Esophagus (tissue), 2 donors: ENCODE results near the gene SLC6A2. TPM values are rescaled to one million over a fixed set of nuclear protein-coding genes. Genes with fewer than 3 reads are reported as not detected.

Source experiments
- H3K27ac ChIP-seq, 2 donors: one replicate each; pipeline ENCODE4 v1.5.1; 2013; ENCODE audit warnings: low read depth in 2 of 2, mild to moderate bottlenecking in 2 of 2, inconsistent platforms in 1 of 2, low read length in 1 of 2, moderate library complexity in 1 of 2
- H3K27me3 ChIP-seq, 2 donors: one replicate each; pipeline ENCODE4 v1.6.1; 2013; ENCODE audit warnings: low read length in 2 of 2, control low read depth in 1 of 2, mild to moderate bottlenecking in 1 of 2; ENCODE audit not compliant: insufficient read depth in 2 of 2, control insufficient read depth in 1 of 2
- H3K36me3 ChIP-seq, 2 donors: one replicate each; pipeline ENCODE4 v1.6.1; 2013; ENCODE audit warnings: low read length in 1 of 2; ENCODE audit not compliant: control insufficient read depth in 2 of 2, insufficient read depth in 2 of 2
- H3K4me1 ChIP-seq, 2 donors: one replicate each; pipeline ENCODE4 v1.6.1; 2013; ENCODE audit warnings: low read length in 1 of 2; ENCODE audit not compliant: control insufficient read depth in 2 of 2, insufficient read depth in 2 of 2
- H3K4me3 ChIP-seq, 2 donors: one replicate each; pipeline ENCODE4 v1.5.1; 2013; ENCODE audit warnings: low read length in 2 of 2, mild to moderate bottlenecking in 2 of 2, low read depth in 1 of 2, moderate library complexity in 1 of 2
- H3K9me3 ChIP-seq, 2 donors: one replicate each; pipeline ENCODE4 v1.6.1; 2013; ENCODE audit warnings: mild to moderate bottlenecking in 2 of 2, low read depth in 1 of 2, low read length in 1 of 2, moderate library complexity in 1 of 2; ENCODE audit not compliant: control insufficient read depth in 2 of 2, insufficient read depth in 1 of 2
- WGBS, 2 donors: extraction: QIAGEN DNeasy Blood & Tissue Kit; methylation state at CpG; one replicate each; pipeline ENCODE4 v1.1.7; 2013; 5-methylcytosine and 5-hydroxymethylcytosine counted together
- polyA plus RNA-seq, 2 donors: library from polyadenylated mRNA; stranded (reverse); fragments of 200-250 nt; gene quantifications; one replicate each; pipeline ENCODE4 v1.2.3, GENCODE V29; 2013
- donor health status: healthy with polysubstance abuse.
- donor health status: Bipolar disorder and iron deficiency.

SLC6A2 gene
- polyA plus RNA-seq, 2 donors = 0.06 to 0.10 TPM

- peaks cover 0 to 4% of the 10 kb centered on the region in 2 donors for H3K9me3 ChIP-seq
- WGBS, 2 donors = 90 to 92% methylated on average over 1 of the region's 1 CpG
- H3K36me3 ChIP-seq = no peaks in the 10 kb centered on the region
- no peak overlapping the region for H3K27ac ChIP-seq
- H3K4me3 ChIP-seq = no peak overlapping the region
- no peaks in the 10 kb centered on the region for H3K4me1 ChIP-seq
- no peaks in the 10 kb centered on the region for H3K27me3 ChIP-seq
Observed at GRCh38 chr16:55686671-55687070, 30.9 kb downstream of the SLC6A2 start.

DNA sequence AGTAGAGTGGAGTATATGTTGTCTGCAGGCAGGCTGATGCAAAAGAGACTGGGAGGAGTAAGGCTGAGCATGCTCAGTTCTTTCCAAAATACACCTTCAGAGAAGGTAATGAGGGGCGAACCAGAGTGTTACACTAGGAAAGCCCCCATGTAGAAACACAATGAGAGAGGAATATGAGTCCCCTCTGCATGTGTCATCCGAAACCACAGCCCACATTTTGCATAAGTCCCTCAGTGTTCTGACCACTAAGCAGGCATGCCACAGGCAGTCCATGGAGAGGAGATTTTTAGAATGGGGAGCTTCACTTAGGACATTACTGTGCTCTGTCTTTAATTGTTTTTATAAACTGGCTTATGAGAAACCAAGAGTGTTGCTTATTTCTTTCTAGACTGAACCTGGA is 32.0 kb downstream of the SLC6A2 start:
- Histone ChIP-seq H3K4me1 (no peaks in the 10 kb centered on the region), H3K9me3 (peaks cover 0 to 4% of the 10 kb centered on the region in 2 donors), H3K4me3 (no peak overlapping the region), H3K36me3 (no peaks in the 10 kb centered on the region), H3K27me3 (no peaks in the 10 kb centered on the region), H3K27ac (no peak overlapping the region)
- WGBS, 2 donors = 73 to 81% methylated on average over 2 of the region's 2 CpGs

DNA sequence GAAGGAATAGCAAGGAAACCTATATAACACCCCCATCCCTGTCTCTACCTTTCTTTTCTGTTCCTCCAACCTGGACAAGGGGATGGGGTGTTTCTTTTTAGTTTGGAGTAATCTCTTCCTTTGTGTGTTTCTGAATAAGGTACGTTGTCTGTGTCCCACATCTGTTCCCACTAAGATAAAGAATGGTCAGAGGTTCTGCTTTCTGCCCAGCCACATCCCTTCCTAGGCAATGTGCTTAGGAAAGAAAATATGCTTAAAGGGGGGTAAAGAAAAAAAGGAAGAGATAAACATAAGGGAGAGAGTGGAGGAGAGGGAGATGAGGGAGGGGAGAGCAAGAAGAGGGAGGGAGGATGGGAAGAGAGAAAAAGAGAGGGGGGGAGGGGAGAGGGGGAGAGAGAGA is 35.1 kb downstream of the SLC6A2 start:
- Histone ChIP-seq H3K27me3 (no peaks in the 10 kb centered on the region), H3K4me3 (no peak overlapping the region), H3K36me3 (no peaks in the 10 kb centered on the region), H3K9me3 (peaks cover 3 to 4% of the 10 kb centered on the region in 2 donors), H3K4me1 (no peaks in the 10 kb centered on the region), H3K27ac (no peak overlapping the region)
- 32 to 61% methylated on average over 1 of the region's 1 CpG for WGBS, 2 donors

- no peaks in the 10 kb centered on the region for H3K4me1 ChIP-seq
- H3K36me3 ChIP-seq = no peaks in the 10 kb centered on the region
- WGBS, 2 donors = 95 to 96% methylated on average over 12 of the region's 12 CpGs
Observed at GRCh38 chr16:55691771-55692170, 36.0 kb downstream of the SLC6A2 start.

DNA sequence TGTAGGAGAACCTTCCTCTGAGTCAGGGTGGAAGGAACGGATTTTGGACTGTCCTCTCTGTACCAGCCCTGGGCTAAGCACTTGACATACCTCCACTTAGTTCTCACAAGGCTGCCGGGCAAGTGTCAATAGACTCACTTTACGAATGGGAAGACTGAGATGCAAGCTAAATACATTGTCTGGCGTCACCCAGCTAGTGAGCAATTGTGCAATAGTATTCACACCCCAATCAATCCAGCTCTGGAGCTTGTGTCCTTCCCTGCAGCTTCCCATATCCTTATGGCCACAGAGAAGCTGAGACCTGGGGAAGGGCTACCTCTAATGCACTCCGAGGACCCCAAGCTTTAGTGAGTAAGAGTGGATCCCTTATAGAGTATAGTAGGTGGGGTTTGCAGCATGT is 39.8 kb downstream of the SLC6A2 start:
- H3K27ac ChIP-seq = no peak overlapping the region
- no peak overlapping the region for H3K4me3 ChIP-seq
- no peaks in the 10 kb centered on the region for H3K4me1 ChIP-seq
- H3K36me3 ChIP-seq = no peaks in the 10 kb centered on the region
- H3K27me3 ChIP-seq = no peaks in the 10 kb centered on the region
- H3K9me3 ChIP-seq = peaks cover 0 to 3% of the 10 kb centered on the region in 2 donors
- WGBS, 2 donors = 80 to 91% methylated on average over 5 of the region's 5 CpGs

More at GRCh38 chr16:55691771-55692170, 36.0 kb downstream of the SLC6A2 start:
- Histone ChIP-seq H3K27ac (no peak overlapping the region), H3K4me3 (no peak overlapping the region), H3K27me3 (no peaks in the 10 kb centered on the region), H3K9me3 (peaks cover 0 to 3% of the 10 kb centered on the region in 2 donors)

- Histone ChIP-seq H3K27ac (no peak overlapping the region), H3K4me3 (no peak overlapping the region), H3K27me3 (no peaks in the 10 kb centered on the region), H3K9me3 (peaks cover 0 to 3% of the 10 kb centered on the region in 2 donors), H3K36me3 (no peaks in the 10 kb centered on the region), H3K4me1 (no peaks in the 10 kb centered on the region)
- WGBS, 2 donors = 76 to 85% methylated on average over 7 of the region's 7 CpGs
Observed at GRCh38 chr16:55697867-55698266, 42.1 kb downstream of the SLC6A2 start.

DNA sequence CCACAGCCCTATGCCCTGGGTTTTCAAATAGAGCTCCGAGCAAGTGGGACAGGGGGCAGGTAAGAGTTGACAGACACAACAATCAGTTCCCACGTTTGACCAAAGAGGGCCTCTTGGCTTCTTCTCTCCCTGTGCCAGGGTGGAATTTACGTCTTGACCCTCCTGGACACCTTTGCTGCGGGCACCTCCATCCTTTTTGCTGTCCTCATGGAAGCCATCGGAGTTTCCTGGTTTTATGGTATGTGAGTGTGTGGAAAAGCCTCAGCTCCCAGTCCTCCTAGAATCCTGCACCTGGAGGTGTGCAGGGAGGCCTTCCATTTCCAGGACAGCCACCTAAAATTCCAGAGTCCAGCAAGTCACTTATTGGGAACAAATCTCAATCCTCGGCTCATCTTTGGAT is 42.5 kb downstream of the SLC6A2 start:
- Histone ChIP-seq H3K36me3 (no peaks in the 10 kb centered on the region), H3K4me3 (no peak overlapping the region), H3K9me3 (peaks cover 0 to 3% of the 10 kb centered on the region in 2 donors), H3K27ac (no peak overlapping the region), H3K27me3 (no peaks in the 10 kb centered on the region), H3K4me1 (no peaks in the 10 kb centered on the region)
- 80 to 81% methylated on average over 6 of the region's 6 CpGs for WGBS, 2 donors

DNA sequence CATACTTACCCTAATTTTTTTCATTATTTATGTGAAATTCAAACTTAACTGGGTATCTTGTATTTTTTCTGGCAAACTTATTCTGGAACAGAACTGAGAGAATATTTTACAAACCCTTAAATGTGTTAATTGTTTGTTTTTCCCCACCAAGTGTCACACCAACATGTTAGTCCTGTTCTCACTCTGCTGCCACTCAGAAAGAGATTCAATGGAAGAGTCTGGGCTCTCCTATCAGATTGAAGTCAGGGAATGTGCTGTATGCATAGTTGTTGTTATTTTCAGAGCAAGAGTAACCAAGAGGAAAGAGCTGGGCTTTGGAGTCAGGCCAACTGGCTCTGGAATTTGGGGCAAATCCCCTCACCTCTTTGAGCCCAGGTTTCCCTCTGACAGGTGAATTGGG is 43.2 kb downstream of the SLC6A2 start:
- no peaks in the 10 kb centered on the region for H3K27me3 ChIP-seq
- peaks cover 0 to 3% of the 10 kb centered on the region in 2 donors for H3K9me3 ChIP-seq

DNA sequence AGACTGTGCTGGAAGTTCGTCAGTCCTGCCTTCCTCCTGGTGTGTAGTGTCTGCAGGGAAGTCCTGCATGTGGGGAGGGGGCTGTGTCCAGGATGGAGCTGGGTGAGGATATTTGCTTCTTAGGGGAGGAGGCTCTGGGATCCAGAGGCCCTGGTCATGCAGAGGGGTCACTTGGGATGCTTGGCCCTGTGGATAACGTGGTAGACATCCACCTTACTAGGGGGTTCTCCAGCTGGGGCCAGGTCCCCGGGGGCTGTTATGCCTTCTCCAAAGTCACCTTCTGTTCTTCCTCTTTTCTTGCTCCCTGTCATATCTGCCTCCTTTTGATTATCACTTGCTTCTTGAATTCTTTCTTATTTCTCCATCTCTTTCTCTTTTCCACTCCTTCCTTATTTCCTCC is 43.8 kb downstream of the SLC6A2 start:
- no peak overlapping the region for H3K4me3 ChIP-seq
- no peaks in the 10 kb centered on the region for H3K9me3 ChIP-seq
- WGBS, 2 donors = 87 to 88% methylated on average over 3 of the region's 3 CpGs
- no peak overlapping the region for H3K27ac ChIP-seq
- no peaks in the 10 kb centered on the region for H3K36me3 ChIP-seq
- no peaks in the 10 kb centered on the region for H3K4me1 ChIP-seq
- no peaks in the 10 kb centered on the region for H3K27me3 ChIP-seq

More for the DNA sequence above, 43.2 kb downstream of the SLC6A2 start:
- Histone ChIP-seq H3K27ac (no peak overlapping the region), H3K4me1 (no peaks in the 10 kb centered on the region), H3K4me3 (no peak overlapping the region), H3K36me3 (no peaks in the 10 kb centered on the region)

GRCh38 chr16:55700067-55700466 is 44.3 kb downstream of the SLC6A2 start:
- Histone ChIP-seq H3K36me3 (no peaks in the 10 kb centered on the region), H3K9me3 (no peaks in the 10 kb centered on the region), H3K27me3 (no peaks in the 10 kb centered on the region), H3K4me1 (no peaks in the 10 kb centered on the region), H3K27ac (no peak overlapping the region), H3K4me3 (no peak overlapping the region)
- 83 to 88% methylated on average over 10 of the region's 10 CpGs for WGBS, 2 donors
